ENCODE data around the gene RCN2. TPM values are rescaled to one million over a fixed set of nuclear protein-coding genes. Genes with fewer than 3 reads are reported as not detected.

Gene RCN2
- total and polyA plus RNA-seq, 2 experiments from 2014 or later: 144 to 153 TPM

- H3K4me3 ChIP-seq: no peak overlapping the region
- 99% methylated on average over 2 of the region's 2 CpGs for WGBS (ENCODE audit: low lambda C conversion rate, missing lambda C conversion rate)
- DNase-seq (ENCODE audit: low spot score): no peak
- no peak overlapping the region for H3K27ac ChIP-seq
- H3K36me3 ChIP-seq (replicated peaks; ENCODE audit: insufficient read depth, low read depth): no peaks in the 10 kb centered on the region
- no peak for TF ChIP-seq EZH2phosphoT487 (IDR thresholded peaks at IDR 0.05; ENCODE audit: low read depth, severe bottlenecking, unreplicated experiment)
- TF ChIP-seq CTCF (IDR thresholded peaks at IDR 0.05; ENCODE audit: poor library complexity): no peak
- no peak for TF ChIP-seq EZH2 (IDR thresholded peaks at IDR 0.05; ENCODE audit: borderline replicate concordance)
- no peak overlapping the region for H2AFZ ChIP-seq
- no peaks in the 10 kb centered on the region for H3K27me3 ChIP-seq
- no peaks in the 10 kb centered on the region for H3K9me2 ChIP-seq (replicated peaks; ENCODE audit: insufficient read depth)
- peaks cover 57% of the 10 kb centered on the region for H3K79me2 ChIP-seq
- no peak overlapping the region for H3K4me2 ChIP-seq
- H3K9me3 ChIP-seq (ENCODE audit: low read depth): no peaks in the 10 kb centered on the region
- H4K20me1 ChIP-seq (ENCODE audit: insufficient read depth, poor library complexity, severe bottlenecking): no peaks in the 10 kb centered on the region
- H3K4me1 ChIP-seq (ENCODE audit: insufficient read depth): peaks cover 26% of the 10 kb centered on the region
These were observed 29.6 kb upstream of the RCN2 start for GRCh38 chr15:76901965-76902364.

- Histone ChIP-seq H3K4me2 (peak overlapping the region; percentile 93), H3K36me3 (replicated peaks; ENCODE audit: insufficient read depth, low read depth) (no peaks in the 10 kb centered on the region), H3K27me3 (no peaks in the 10 kb centered on the region), H3K4me3 (no peak overlapping the region), H3K79me2 (peaks cover 44% of the 10 kb centered on the region), H4K20me1 (ENCODE audit: insufficient read depth, poor library complexity, severe bottlenecking) (no peaks in the 10 kb centered on the region), H3K4me1 (ENCODE audit: insufficient read depth) (peaks cover 26% of the 10 kb centered on the region), H2AFZ (no peak overlapping the region), H3K27ac (peak overlapping the region; percentile 96), H3K9me2 (replicated peaks; ENCODE audit: insufficient read depth) (no peaks in the 10 kb centered on the region), H3K9me3 (ENCODE audit: low read depth) (no peaks in the 10 kb centered on the region)
- TF ChIP-seq EZH2 (IDR thresholded peaks at IDR 0.05; ENCODE audit: borderline replicate concordance): no peak
- peak; percentile 40 for TF ChIP-seq CTCF (IDR thresholded peaks at IDR 0.05; ENCODE audit: poor library complexity)
- peak; percentile 36 for DNase-seq (ENCODE audit: low spot score)
These were observed 28.3 kb upstream of the RCN2 start for GRCh38 chr15:76903251-76903681.

- H2AFZ ChIP-seq: peak overlapping the region; percentile 75
- 3% methylated on average over 22 of the region's 29 CpGs for WGBS (ENCODE audit: low lambda C conversion rate, missing lambda C conversion rate)
These were observed 27.0 kb upstream of the RCN2 start for GRCh38 chr15:76904461-76905012.

More at GRCh38 chr15:76904461-76905012, 27.0 kb upstream of the RCN2 start:
- no peaks in the 10 kb centered on the region for H3K9me3 ChIP-seq (ENCODE audit: low read depth)
- H3K9me2 ChIP-seq (replicated peaks; ENCODE audit: insufficient read depth): no peaks in the 10 kb centered on the region
- no peak for TF ChIP-seq EZH2phosphoT487 (IDR thresholded peaks at IDR 0.05; ENCODE audit: low read depth, severe bottlenecking, unreplicated experiment)
- no peak for TF ChIP-seq EZH2 (IDR thresholded peaks at IDR 0.05; ENCODE audit: borderline replicate concordance)
- no peak for TF ChIP-seq CTCF (IDR thresholded peaks at IDR 0.05; ENCODE audit: poor library complexity)
- no peaks in the 10 kb centered on the region for H4K20me1 ChIP-seq (ENCODE audit: insufficient read depth, poor library complexity, severe bottlenecking)
- H3K4me2 ChIP-seq: peak overlapping the region; percentile 93
- peak overlapping the region; percentile 96 for H3K27ac ChIP-seq
- peak overlapping the region; percentile 78 for H3K4me3 ChIP-seq
- H3K4me1 ChIP-seq (ENCODE audit: insufficient read depth): peaks cover 26% of the 10 kb centered on the region
- H3K36me3 ChIP-seq (replicated peaks; ENCODE audit: insufficient read depth, low read depth): no peaks in the 10 kb centered on the region
- H3K79me2 ChIP-seq: peaks cover 36% of the 10 kb centered on the region
- no peaks in the 10 kb centered on the region for H3K27me3 ChIP-seq
- peak; percentile 71 for DNase-seq (ENCODE audit: low spot score)
